Activated CD4-positive, CD25-positive, alpha-beta regulatory T cell treated with anti-CD3 and anti-CD28 coated beads, Interleukin-2, amount 50 U/mL, for 24 hours (primary cell): ENCODE results near the gene FUT4.
"Not testable (repeated sequence)": the region's sequence is repeated elsewhere in the genome, so short reads cannot be mapped to it uniquely, and the experiment has no call there.

ENCODE experiments used
- ATAC-seq, 2 donors: fragments of 150-1000 bp; cut with Tn5 transposase; one replicate each; pipeline ENCODE4 v1.10.0; 2021; ENCODE audit warnings: mild to moderate bottlenecking in 1 of 2, moderate library complexity in 1 of 2

FUT4 gene

GRCh38 chr11:94568200-94568599, 24.5 kb downstream of the FUT4 start:
- no peak for ATAC-seq

- ATAC-seq: no peak
These were observed 25.0 kb downstream of the FUT4 start for GRCh38 chr11:94568717-94569116.

- not testable (repeated sequence) for ATAC-seq
These were observed 29.3 kb downstream of the FUT4 start for GRCh38 chr11:94572975-94573374.

- ATAC-seq: no peak
These were observed 30.7 kb downstream of the FUT4 start for GRCh38 chr11:94574193-94574961.

- no peak for ATAC-seq
These were observed 32.6 kb downstream of the FUT4 start for GRCh38 chr11:94576306-94576705.

GRCh38 chr11:94577841-94578240, 34.1 kb downstream of the FUT4 start:
- no peak for ATAC-seq

GRCh38 chr11:94581926-94582325, 38.2 kb downstream of the FUT4 start:
- no peak for ATAC-seq

- ATAC-seq: peak in 1 of 2 donors; percentile 38
These were observed 39.6 kb downstream of the FUT4 start for GRCh38 chr11:94583213-94583865.

GRCh38 chr11:94583866-94584500, 40.3 kb downstream of the FUT4 start:
- peak in 1 of 2 donors; percentile 13 for ATAC-seq

GRCh38 chr11:94584978-94585377, 41.3 kb downstream of the FUT4 start:
- ATAC-seq: no peak

GRCh38 chr11:94585399-94585798, 41.7 kb downstream of the FUT4 start:
- ATAC-seq: no peak

GRCh38 chr11:94586546-94586945, 42.8 kb downstream of the FUT4 start:
- no peak for ATAC-seq

GRCh38 chr11:94586978-94587377, 43.3 kb downstream of the FUT4 start:
- ATAC-seq: no peak

- ATAC-seq: no peak
These were observed 44.7 kb downstream of the FUT4 start for GRCh38 chr11:94588366-94588942.

GRCh38 chr11:94590352-94591041, 46.8 kb downstream of the FUT4 start:
- no peak for ATAC-seq

GRCh38 chr11:94593030-94593429, 49.3 kb downstream of the FUT4 start:
- no peak for ATAC-seq

- no peak for ATAC-seq
These were observed 51.4 kb downstream of the FUT4 start for GRCh38 chr11:94595076-94595475.

- no peak for ATAC-seq
These were observed 54.2 kb downstream of the FUT4 start for GRCh38 chr11:94597896-94598295.
